22Rv1 (cell line): ENCODE data around the gene AMPD3.

ENCODE experiments used
- H3K27ac ChIP-seq: fragments of 450-650 bp; 2 replicates; pipeline ENCODE4 v1.5.1; 2017
- ZFX ChIP-seq: fragments of 450-650 bp; IDR thresholded peaks from 2 replicates; pipeline ENCODE4 v1.6.1; 2017; ENCODE audit warnings: antibody characterized with exemption, borderline replicate concordance
- TF ChIP-seq, protein P1 (sequence below): fragments of 450-650 bp; IDR thresholded peaks from 2 replicates; pipeline ENCODE4 v1.5.1; 2017; ENCODE audit warnings: mild to moderate bottlenecking

The AMPD3 gene

DNA sequence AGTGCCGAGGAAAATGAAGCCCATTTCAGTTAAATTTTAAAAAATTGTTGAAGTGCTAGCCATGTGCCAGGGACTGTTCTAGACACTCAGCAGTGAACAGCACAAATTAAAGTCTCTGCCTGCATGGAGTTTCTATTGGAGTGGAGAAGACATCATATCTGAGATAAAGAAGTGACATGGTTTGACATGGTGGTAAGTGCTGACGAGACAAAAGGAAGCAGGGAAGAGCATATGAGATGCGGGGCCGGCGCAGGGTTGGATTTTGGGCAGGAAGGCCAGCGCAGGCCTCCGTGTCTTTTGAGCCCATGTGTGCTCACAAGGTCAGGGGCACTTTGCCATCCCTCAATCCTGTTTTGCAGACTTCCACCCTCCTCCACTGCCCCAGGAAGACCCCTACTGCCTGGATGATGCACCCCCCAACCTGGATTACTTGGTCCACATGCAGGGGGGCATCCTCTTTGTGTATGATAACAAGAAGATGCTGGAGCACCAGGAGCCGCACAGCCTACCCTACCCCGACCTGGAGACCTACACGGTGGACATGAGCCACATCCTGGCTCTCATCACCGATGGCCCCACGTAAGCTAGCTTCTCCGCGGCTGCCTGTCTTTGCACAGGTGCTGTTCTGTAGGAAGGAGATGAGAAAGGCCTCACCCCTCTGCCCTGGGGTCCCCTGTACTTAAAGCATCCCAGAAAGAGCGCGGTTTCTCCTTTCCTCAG, 29.6 kb downstream of the AMPD3 start:
- no peak overlapping the region for H3K27ac ChIP-seq
- TF ChIP-seq, protein P1, sequence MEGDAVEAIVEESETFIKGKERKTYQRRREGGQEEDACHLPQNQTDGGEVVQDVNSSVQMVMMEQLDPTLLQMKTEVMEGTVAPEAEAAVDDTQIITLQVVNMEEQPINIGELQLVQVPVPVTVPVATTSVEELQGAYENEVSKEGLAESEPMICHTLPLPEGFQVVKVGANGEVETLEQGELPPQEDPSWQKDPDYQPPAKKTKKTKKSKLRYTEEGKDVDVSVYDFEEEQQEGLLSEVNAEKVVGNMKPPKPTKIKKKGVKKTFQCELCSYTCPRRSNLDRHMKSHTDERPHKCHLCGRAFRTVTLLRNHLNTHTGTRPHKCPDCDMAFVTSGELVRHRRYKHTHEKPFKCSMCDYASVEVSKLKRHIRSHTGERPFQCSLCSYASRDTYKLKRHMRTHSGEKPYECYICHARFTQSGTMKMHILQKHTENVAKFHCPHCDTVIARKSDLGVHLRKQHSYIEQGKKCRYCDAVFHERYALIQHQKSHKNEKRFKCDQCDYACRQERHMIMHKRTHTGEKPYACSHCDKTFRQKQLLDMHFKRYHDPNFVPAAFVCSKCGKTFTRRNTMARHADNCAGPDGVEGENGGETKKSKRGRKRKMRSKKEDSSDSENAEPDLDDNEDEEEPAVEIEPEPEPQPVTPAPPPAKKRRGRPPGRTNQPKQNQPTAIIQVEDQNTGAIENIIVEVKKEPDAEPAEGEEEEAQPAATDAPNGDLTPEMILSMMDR = no peak
- no peak for TF ChIP-seq ZFX

DNA sequence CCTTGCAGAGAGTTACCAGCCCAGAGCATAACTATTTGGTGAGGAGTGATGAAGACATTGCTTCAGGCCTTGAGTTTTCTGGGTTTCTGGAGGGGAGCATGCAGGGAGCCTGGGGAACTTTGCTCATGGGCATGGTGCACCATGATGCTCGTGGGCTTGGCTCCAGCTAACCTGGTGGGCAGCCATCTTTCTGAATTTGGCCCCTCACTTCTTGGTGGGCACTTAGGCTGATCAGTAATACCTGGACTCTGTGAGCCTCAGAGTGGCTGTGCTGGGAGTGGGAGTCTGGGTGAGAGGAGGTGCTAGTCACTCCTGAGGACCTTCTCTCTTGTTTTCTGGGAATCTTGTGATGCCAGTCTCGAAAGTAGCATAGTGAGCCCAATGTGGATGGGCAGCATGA, 30.6 kb downstream of the AMPD3 start:
- no peak overlapping the region for H3K27ac ChIP-seq
- no peak for TF ChIP-seq ZFX
- TF ChIP-seq, protein P1 = no peak

DNA sequence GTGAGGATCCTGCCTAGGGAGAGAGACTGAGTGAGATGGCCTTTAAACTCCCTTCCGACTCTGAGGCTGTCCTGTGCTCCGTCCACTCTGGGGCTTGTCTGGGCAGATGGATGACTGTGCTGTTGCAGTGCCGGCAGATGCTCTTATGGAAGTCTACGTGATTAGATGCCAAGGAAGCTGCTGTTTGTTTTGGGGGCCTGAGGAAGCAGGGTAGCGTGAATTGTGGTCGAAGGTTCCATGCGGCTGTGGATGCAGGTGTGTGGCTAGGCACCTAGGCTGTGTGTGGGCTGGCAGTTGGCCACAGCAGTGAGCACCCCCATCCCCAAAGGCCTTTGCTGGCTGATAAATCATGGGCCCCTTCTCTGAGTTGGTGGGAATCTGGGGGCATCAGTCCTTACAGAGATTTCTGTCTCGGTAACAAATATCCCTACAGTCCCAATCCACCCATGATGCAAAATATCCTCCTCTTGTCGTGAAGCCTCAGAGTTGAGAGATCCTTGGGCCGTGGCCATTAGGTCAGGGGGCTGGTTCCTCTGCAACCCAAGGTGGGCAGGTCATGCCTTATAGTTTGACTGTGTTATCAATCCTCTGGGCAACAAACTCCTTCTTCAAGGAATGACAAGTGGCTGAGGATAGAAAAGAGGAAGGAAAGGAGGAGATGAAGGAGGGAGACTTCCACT, 31.2 kb downstream of the AMPD3 start:
- no peak for TF ChIP-seq ZFX
- TF ChIP-seq, protein P1 = no peak
- H3K27ac ChIP-seq = no peak overlapping the region

DNA sequence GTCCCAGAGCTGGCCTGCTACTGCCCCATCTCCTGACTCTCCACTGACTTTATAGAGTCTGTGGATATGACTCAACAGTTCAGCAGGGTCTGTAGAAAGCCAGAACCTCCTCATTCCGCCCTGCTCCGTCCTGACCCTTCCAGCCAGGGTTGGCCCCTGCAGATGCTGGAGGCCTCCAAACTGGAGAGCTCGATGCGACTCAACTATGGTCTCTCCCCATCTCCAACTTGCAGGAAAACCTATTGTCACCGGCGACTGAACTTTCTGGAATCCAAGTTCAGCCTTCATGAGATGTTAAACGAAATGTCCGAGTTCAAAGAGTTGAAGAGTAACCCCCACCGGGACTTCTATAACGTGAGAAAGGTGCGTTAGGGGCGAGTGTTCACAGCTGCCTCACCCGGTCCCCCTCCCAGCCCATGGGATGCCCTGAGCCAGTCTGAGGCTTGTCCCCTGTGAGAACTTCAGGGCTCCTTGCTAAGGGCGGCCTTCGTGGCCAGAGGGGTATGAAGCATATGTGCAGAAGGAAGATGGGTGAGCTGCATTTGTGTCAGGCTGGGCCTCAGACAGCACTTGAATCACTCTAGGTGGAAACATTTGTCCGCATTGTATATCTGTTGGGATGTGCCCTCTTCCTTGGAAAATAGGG, 32.1 kb downstream of the AMPD3 start:
- no peak overlapping the region for H3K27ac ChIP-seq

DNA sequence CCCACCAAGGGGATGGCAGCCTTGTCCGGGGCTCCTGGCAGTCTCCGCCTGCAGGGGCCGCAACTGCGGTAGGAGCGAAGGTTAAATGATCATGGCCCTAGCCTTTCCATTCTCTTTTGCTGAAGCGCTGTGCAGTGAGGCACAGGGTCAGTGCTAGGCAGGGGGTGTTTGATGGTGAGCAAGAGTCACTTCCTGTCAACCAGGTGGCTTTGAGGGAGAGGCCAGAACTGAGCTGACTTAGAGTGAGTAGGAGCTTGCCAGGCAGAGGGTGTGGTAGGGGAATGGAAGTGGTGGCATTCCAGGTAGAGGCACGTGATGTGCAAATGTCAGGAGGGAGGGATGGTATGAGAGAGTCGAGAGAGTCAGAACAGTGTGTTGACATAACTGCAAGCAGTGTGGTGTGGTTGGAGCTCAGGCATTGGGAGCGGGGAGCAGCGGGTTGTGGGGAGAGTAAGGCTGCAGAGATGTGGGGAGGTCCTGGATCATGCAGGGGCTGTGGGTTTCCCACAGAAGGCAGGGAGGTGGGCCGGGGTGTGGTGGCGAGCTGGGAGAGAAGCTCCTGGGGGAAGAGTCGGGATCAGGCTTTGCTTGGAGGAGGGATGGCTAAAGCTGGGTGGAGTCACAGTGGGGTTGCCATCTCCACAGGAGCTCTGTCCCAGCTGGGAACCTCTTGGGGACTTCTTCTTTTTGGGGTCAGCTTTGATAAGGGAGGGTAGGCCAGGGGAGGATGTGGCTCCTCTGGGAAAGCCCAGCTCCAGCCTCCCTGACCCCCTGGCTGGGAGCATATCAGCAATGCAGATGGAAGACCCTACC, 33.3 kb downstream of the AMPD3 start:
- H3K27ac ChIP-seq = no peak overlapping the region
- TF ChIP-seq, protein P1 = no peak
- TF ChIP-seq ZFX = no peak

More for the DNA sequence above, 32.1 kb downstream of the AMPD3 start:
- TF ChIP-seq, protein P1 = no peak
- TF ChIP-seq ZFX = no peak

DNA sequence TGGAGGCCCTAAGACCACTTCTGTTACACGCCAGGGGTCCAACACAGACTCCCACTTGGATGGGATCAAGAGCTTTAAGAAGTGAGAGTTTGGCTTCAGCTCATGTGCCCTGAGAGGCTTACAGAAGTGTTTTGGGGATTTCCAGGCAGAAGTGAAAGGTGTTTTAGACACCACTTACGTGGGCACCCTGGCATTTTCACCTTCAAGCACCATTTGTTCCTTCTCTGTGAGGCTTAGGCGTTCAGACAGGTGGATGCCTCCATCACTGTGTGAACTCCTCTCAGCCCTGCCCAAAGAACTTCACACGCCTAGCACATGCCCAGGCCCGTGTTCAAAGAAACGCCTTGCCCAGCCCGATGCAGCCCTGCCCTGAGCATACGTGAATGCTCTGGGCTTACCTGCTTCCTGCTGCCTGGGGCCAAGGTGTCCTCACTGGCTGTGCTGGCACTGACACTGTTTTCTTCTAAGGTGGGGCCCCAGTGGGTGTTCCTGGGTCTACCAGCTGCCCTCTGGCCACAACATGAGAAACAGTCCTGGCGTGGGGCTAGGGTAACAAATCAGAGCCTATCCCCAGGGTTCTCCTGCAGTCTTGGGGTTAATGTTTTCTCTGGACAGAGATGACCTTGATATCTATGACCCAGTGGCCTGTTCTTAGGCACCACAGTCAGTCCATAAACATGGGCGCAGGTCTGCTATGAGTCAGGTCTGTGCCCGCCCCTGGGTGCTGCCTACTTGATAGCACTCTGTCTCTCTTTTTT, 34.0 kb downstream of the AMPD3 start:
- TF ChIP-seq ZFX = no peak
- TF ChIP-seq, protein P1 = no peak
- no peak overlapping the region for H3K27ac ChIP-seq
